Ecto neural progenitor cell (in vitro differentiated cells): ENCODE data around the gene DUSP2.

ENCODE experiments used
- DNase-seq: peaks from one replicate; pipeline ENCODE4 v3.0.0-alpha.2; 2018; ENCODE audit warnings: low spot score

The DUSP2 gene

DNA sequence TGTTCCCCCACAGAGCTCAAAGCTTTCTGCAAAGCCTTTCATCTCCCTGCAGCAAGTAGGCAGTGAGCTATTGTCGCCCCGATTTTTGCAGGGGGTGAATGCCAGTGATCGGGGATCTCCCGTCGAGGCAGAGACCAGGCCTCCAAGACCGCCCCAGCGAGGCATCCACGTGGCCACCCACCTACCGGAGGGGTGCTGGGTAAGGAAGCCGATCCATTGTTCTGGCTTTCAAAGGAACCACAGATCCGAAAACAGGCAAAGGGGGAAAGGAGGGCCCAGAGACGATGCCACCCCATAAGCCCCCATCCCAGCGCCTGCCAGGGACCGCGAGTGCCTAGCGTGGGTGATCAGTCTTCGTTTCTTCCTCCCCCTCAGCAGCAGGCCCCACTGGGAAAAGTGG, 31.3 kb downstream of the DUSP2 start:
- DNase-seq, result no peak

DNA sequence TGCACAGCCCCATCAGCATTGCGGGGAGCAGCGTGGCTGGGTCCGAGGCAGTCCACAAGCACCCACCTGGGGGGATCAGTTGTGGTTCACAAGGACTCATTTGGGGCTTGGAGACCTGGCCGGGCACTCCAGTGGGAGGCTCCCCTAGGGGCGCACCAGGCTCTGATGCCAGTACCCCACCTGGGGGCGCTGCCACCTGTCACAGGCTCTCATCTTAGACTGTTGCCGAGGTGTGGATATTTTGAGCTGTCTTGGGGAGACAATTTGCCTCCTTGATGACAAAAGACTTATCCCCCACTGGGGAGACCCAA, 31.9 kb downstream of the DUSP2 start:
- no peak for DNase-seq

DNA sequence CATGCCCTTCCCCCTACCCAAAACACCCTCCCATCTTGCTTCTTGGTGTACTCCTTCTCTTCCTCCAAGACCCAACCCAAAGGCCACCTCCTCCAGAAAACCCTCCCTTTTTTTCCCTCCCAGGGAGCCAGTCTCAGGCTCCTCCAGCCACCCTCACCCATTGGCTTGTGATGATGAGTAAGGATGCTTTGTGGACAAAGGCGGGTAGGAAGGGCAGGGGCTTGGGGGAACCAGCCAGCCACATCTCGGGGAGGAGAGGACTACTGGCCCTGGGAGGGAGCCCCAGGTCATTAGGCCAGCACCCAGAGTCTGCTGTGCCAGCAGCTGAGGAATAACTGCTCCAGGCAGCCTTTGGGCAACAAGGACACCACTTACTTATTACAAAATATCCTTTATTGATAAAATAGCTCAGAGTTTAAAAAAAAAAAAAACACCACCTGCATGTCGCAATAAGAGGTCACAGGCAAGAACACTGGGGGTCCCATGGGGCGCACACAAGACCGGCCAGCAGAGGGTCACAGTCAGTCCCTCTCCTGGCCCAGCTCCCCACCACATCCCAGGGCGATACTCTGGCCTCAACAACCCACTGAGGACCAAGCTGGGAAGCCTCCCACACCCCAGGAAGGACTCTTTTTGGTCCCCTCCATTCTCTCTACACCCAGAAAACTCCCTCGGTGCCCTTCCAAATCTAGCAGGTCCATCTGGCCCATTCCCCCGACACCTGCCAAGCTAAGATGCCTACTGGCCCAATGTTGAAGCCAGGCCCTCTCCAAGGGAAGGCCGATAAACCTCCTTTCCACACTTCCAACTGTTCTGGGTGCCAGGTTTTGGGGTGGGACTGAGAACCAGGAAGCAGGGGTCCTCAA, 32.5 kb downstream of the DUSP2 start:
- DNase-seq, result no peak

DNA sequence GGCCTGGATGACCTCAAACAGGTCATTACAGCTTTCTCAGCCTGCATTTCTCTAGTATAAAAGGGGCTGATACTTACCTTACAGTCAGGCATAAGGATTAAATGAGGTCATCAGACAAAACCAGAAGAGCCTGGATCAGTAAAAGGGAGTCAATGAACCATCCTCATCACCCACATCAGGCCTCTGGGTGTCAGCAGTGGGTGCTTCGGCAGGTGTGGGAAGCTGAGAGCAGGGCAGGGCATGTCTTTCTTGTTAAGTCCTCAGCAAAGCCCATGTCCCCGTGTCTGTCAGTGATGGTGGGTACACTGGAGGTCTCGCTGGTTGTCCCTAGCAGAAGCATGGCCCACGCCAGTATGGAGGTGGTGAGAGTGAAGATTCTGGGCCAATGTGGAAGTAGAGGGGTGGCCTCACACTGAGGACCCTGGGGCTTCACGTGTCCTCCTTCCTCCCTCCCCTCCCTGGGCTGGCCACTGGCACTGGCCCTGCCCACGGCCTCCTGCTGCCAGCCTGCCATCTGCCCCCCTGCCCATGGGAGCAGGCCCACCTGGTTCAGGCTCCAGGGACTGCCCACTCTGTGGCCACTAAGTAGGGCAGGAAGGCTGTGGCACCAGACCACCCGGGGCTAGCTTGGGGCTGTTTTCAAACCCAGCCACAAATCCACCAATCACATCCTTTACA, 33.3 kb downstream of the DUSP2 start:
- no peak for DNase-seq

DNA sequence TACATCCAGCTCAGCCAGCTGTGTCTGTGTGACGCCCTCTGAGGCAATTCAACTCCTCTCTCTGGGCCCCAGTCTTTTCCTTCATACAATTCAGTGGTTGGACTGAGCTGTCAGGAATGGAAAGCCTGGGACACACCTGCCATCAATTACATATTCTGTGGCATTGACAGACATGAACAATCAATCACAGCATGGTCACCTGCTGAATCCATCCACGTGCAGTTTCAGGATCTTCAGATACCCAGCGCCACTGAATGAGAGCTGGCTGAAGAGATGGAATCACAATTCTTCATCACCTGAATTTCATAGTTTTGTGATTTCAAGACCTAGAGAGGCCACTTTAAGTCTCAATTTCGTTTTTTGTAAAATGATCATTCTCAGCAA, 34.0 kb downstream of the DUSP2 start:
- no peak for DNase-seq

DNA sequence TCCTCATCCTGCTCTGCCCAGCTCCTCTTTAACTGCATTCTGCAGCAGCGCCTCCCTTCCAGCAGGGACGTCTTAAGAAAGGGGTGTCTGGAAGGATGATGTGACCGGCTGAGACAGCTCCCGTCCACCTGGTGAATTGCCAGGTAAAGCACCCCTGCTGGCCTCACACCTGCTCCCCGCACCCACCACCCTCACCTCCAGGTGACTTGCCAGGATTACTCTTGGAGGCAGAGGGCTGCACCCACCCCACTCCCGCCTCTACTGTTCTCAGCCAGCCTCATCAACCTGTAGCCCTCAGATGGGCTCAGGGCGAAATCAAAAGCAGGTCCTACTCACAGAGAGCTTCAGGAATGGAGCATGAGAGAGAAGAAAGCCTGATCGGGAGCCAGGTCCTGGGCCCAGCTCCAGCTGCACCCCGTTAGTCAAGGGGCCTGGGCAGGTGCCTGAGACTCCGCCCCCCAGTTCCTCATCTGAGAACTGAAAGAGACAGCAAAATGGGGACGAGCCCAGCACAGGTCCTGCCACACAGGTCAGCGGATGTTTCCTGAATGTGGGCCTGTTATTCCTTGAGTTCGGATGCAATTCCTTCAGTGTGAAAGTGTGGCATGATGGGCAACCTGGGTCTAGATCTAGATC, 34.5 kb downstream of the DUSP2 start:
- DNase-seq, result no peak

DNA sequence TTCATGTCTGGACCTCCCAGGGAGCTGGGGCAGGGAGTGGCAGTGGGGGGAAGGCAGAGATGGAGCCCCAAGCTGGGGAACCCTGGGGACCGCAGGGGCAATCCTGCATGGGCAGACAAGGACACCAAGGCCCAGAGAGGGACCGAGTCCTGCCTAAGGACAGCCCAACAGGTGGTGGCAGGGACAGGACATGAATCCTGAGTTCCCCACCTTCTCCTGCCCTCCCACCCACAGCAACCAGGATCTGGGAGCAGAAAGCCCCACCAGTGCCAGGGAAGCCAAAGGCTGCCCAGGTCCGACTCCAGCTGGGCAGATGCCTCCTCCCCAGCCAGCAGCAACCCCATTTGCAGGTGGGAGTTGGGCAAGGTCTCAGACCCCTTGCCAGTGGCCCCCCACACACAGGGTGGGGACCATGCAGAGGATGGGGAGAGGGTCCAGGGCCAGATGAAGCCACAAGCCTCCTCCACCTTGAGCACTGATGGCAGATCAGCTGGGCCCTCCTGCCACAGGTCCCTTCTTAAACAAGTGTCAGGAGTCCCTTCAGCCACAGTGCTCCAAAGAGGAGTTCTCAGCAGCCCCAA, 35.2 kb downstream of the DUSP2 start:
- no peak for DNase-seq

DNA sequence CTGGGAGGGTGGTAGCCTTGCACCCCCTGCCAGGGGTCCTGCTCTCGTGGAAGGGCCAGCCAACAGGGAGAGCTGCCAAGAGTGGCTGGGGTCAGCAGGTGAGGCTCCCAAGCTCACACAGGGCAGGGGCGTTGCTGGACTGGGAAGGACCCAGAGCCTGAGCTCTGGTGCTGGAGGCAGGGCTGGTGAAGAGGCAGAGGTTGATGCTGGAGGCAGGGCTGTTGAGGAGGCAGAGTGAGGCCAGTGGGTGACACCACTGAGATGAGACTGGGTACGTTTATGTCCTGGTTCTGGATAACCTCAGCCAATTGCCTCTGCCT, 35.9 kb downstream of the DUSP2 start:
- no peak for DNase-seq

DNA sequence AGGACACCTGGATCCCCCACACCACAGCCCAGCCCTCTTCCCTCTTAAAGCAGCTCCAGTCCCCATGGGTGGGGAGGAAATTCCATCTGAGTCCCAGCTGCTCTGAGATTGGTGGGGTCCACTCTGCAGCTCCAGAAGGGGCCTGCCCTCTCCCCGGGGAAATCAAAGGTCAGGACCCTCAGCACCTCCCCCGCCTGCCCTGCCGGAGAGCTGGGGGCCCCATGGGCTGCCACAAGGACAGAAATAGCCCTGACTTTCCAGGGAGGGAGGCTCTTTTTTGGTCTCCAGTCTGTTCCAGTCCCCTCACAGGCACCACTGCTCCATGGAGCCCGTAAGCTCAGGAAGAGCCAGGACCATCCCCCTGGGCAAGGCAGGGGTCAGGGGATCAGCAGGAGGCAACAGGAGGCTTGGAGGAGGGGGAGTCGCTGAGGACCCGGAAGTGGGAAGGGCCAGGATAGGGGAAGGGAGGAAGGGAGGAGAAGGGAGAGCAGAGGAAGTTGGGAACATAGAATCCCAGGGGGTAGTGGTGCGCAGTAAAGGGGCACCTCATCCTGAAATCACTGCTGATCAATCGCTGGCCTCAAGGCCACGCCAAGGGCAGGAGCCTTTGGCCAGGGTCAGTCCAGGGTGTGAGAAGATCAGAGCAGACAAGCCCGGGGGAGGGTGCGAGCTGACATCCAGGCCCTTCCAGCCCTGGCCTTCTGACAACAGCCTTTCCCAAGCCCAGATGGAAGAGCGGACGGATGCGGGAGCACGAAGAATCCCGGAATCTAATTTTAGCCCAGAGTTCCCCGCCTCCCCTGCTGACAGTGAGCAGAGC, 36.5 kb downstream of the DUSP2 start:
- peak; percentile 70 for DNase-seq

DNA sequence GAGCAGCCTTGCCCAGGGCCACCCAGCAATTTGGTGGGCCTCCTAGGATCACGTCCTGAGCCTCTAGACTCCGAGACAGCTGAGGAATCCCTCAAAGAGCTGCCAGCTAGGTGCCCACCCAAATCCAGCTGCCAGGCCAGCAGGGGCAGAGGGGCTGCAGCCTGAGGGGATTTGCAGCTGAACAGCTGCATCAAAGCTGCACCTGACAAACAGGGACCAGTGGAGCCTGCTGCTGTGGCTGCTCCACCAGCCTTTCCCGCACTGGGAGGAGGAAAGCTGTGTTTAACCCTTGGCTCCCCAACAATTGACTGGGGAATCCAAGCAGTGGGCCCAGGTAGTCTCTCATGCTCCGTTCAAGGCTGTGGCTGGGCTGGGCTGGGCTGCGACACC, 37.1 kb downstream of the DUSP2 start:
- DNase-seq, result no peak

DNA sequence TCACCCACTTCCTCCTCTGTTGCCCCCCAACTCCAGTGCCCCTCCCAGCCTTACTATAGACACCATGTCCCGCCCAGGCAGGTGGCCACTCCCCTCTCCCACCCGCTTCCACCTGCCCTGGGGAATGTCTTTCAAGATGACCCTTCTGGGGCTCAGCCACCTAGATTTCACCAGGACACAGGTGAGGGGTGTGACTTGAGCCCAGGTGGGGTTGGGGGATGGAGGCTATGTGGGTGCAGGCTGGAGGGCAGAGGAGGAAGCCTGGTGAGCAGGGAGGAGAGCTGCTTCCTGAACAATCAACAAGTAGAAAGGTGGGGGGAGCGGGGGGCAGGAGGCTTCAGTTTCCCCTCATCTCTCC, 37.6 kb downstream of the DUSP2 start:
- DNase-seq, result no peak

DNA sequence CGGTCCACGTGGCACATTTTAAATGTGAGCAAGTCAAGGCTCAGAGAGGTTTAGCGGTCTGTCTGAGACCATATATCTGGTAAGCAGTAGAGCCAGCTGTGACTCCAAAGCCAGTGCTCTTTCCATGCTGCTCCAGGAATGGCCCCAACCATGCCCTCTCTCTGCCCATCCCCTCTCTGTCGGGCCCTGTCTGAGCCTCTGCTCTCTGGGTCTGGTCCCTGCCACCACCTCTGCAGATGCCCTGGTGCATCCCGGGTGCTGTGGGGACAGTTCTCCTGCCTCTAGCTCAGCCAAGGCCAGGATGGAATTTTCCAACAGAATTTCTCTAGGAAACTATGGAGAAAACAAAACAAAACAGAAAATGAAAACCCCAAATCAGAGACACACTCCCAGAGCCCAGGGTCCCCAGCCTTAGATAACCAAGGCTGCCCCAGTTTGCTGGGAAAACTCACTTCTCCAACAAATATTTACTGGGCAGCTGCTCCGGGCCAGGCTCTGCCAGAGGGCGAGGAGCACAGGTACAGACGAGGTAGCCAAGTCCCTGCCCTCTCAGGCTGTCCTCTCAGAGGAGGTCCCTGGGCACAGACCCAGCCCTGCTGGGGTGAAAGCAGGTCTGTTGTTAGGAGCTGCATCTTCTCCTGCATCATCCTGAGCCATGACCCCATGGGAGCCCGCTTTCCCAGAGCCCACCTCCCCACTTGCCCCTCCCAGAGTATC, 38.1 kb downstream of the DUSP2 start:
- DNase-seq, result no peak

DNA sequence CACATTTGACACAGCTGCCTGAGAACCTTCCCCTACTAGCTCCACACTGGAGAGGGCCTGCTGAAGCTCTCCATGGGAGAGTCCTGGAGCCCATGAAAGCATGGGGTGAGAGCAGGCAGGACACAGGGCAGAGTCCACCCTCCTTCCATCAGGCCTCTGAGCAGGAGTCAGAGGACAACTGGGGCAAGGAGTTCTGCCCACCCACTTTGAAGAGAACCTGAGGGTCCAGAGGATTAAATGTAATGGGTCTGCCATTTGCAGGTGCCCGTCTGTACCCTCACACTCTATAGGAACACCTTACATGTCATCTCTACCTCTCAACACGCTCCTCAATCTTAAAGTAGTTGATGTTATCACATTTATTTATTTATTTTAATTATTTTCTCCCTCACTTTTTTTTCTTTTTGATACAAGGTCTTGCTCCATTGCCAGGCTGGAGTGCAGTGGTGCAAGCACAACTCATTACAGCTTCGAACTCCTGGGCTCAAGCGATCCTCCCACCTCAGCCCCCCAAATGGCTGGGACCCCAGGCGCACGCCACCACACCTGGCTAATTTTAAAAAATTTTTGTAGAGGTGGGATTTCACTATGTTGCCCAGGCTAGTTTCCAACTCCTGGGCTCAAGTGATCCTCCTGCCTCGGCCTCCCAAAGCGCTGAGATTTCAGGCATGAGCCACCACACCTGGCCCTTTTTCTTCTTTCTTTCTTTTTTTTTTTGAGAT, 39.1 kb downstream of the DUSP2 start:
- DNase-seq, result no peak

DNA sequence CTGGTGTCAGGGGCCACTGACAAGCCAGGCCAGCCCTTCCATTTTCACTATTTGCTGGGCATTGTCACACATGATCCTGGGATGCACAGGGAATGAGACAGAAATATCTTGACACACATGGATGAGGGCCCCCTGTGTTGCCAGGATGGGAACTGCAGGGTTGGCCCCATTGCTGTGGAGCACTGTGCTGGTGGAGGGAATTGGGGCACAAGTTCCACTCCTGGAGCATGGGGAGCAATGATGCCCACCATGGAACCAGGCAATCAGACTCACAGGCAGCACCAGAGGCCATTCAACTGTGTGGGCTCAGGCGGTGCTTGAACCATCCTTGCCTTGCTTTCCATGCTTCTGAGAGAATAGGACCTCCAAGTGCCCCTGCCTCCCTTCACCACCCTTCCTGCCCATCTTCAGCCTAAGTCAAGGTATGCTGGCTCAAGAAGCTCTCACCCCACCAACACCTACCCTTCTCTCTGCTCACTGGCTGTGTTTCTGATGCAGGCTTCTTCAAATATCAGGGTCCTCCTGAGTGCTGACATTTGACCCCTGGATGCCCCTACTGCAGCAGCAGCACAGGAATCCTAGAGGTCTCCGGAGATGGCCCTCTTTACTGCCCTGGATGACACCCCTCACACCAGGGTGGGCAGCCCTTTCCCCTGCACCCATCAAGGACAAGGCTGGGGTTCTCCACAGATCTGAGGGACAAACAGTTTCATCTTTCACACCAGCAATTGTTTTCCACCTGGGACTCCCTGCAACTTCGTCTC, 39.9 kb downstream of the DUSP2 start:
- DNase-seq, result no peak

DNA sequence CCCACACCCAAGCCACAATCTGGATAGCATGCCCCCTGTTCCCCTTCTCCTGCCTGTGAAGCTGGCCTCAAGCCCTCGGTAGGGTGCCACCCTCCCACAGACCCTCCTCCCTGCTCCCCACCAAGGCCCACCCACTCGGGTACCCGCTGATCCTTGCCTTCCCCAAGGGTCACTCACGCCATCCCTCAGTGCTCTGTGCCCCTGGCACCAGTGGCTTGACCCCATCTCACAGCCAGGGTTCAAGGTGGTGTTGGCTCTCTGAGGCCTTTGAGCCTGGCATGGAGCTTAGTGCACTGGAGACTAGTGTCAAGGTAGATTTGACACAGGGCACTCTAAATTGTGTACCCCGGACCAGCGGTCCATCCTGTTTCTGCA, 40.8 kb downstream of the DUSP2 start:
- DNase-seq, result no peak

DNA sequence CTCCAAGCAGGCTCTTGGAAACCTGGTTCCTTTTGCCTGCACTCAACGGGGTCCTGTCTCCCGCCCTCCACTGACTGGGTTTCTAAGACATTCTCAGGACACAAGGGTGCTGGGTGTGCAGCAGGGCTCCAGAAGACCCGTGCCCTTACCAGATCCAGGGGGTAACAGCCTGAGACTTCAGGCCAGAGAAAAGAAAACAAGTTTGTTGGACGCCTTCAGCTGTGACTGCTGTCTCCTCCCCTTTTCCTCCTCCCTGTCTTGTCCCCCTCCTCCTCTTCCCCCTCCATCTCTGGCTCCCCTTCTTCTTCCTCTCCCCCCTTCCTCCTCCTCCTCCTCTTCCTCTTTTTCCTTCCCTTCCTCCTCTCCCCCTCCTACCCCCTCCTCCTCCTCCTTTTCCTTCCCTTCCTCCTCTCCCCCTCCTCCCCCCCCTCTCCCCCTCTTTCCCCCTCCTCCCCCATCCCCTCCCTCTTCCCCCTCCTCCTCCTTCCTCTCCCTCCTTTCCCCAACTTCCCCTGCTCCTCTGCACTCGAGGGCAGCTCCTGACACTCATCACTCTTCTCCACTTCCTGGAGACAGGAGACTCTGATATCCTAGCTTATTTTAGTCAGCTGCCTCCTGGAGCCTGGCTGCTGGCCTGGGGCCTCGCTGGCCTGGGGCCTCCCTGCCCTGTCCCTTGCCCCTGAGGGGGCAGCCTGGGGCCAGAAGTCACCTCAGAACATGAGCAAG, 41.3 kb downstream of the DUSP2 start:
- DNase-seq, result peak; percentile 39

DNA sequence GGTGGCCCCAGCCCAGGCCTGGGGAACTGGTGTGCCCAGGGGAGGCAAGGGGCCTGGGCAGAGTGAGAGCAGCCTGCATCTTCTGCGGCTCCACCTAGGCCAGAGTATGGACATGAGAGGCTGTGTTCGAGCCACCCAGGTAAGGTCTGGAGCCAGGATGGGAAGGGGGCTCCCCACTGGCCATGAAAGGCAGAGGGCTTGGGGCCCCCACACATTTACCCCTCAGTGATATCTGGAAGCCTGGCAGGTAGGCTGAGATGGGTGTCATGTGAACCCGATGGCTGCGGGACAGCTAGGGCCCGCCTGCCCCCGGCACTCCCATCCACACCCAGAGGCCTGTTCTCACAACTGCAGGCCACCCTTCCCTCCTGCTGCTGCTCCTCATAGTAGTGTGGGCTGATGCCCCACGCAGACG, 42.0 kb downstream of the DUSP2 start:
- no peak for DNase-seq

DNA sequence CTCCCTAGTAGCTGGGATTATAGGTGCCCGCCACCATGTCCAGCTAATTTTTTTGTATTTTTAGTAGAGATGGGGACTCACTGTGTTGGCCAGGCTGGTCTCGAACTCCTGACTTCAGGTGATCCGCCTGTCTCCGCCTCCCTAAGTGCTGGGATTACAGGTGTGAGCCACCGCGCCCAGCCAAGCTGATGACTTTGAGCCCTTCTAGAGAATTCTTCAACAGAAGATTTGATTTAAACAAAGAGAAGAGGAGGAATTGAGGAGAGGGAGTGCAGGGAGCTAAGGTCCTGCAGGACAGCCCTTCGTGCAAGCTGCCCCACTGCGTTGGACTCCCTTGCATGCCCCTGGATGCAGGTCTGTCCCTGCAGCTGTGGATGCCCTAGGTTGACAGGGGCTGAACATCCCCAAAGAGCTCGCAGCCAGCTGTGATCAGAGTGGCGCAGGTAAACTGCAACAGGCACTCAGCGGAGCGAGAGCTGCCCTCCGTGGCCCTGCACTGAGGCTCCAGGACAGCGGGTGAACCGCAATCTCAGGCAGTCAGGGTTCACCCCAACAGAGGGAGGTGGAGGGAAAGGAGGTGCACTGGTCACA, 42.5 kb downstream of the DUSP2 start:
- no peak for DNase-seq

DNA sequence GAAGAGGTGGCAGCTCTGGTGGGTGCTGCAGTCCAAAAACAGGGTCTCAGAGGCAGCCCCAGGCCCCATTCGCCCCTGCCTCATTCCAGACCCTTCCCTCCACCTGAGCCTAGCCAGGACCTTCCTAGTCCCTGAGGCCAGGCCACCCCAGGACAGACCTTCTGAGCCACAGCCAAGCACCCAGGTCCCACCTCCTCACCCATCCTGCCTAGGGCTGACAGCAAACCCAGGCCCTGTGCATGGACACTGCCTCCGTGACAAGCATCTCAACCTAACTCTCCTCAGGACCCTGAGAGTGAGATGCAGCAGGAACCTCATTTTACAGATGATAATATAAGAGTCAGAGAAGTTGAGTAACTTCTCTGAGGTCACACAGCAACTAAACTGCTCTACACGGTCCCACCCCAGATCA, 44.3 kb downstream of the DUSP2 start:
- DNase-seq, result no peak
